Measurements from ENCODE around the gene NPAS3. TPM values are rescaled to one million over a fixed set of nuclear protein-coding genes. Genes with fewer than 3 reads are reported as not detected.

NPAS3 gene
- total RNA-seq, 1 experiment from 2014 or later: 0.36 TPM

- no peak for TF ChIP-seq CTCF (conservative IDR thresholded peaks at IDR 0.05; ENCODE audit: low read depth, low read length)
- no peak for TF ChIP-seq EZH2 (IDR thresholded peaks at IDR 0.05; ENCODE audit: low read length, unreplicated experiment)
- TF ChIP-seq EZH2phosphoT487 (IDR thresholded peaks at IDR 0.05; ENCODE audit: borderline replicate concordance, low read length): no peak
- Histone ChIP-seq H3K4me1 (ENCODE audit: insufficient read depth, low read length) (peaks cover 12% of the 10 kb centered on the region), H2AFZ (ENCODE audit: low read length) (no peak overlapping the region), H3K9ac (ENCODE audit: low read length) (no peak overlapping the region), H4K20me1 (ENCODE audit: low read length) (no peaks in the 10 kb centered on the region), H3K27ac (ENCODE audit: low read length) (no peak overlapping the region), H3K4me3 (ENCODE audit: low read length) (no peak overlapping the region), H3K4me2 (ENCODE audit: low read length) (no peak overlapping the region), H3K9me2 (replicated peaks; ENCODE audit: low read length) (no peaks in the 10 kb centered on the region), H3K27me3 (ENCODE audit: low read length) (0 out of 2 replicates have a peak, but pooled peaks cover 12% of the 10 kb centered on the region), H3K79me2 (ENCODE audit: low read length) (no peaks in the 10 kb centered on the region), H3F3A (ENCODE audit: low read length, unreplicated experiment) (no peaks in the 10 kb centered on the region), H3K9me3 (ENCODE audit: low read length) (no peaks in the 10 kb centered on the region), H3K36me3 (ENCODE audit: low read depth, low read length) (no peaks in the 10 kb centered on the region)
- ChIA-PET POLR2A (ENCODE audit: unreplicated experiment) (no interaction called here), CTCF (no interaction called here)
- intact Hi-C loops (cut with micrococcal nuclease): no loop called here
- no peak for ATAC-seq
- no TSS peak for BruUV-seq (replicated peaks)
- DNase-seq: no peak
Measured at GRCh38 chr14:33488582-33488981, 549.9 kb downstream of the NPAS3 start.

DNA sequence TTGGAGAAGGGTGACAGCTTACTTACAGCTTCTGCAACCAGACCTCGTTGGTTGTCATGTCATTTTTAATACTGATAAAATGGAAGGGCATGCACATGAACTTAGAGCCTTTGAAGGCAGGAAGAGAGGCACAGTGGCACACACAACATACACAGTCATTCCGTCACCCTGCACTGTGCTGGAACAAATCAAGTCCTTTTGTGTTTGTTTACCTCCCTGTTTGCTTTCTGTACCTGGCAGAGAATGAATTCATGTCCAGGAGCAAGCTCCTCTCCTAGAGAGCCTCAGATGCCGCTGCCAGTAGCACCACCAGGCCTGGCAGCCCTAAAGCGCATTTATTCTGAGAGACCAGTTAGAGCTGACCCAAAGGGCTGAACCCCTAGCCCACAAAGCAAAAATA, 551.9 kb downstream of the NPAS3 start:
- ATAC-seq (no peak), DNase-seq (no peak)
- no peaks in the 10 kb centered on the region for H3K9me2 ChIP-seq (replicated peaks; ENCODE audit: low read length)
- TF ChIP-seq CTCF (conservative IDR thresholded peaks at IDR 0.05; ENCODE audit: low read depth, low read length) (no peak), EZH2phosphoT487 (IDR thresholded peaks at IDR 0.05; ENCODE audit: borderline replicate concordance, low read length) (no peak), EZH2 (IDR thresholded peaks at IDR 0.05; ENCODE audit: low read length, unreplicated experiment) (no peak)
- H3K9ac ChIP-seq (ENCODE audit: low read length): no peak overlapping the region
- POLR2A ChIA-PET (ENCODE audit: unreplicated experiment): no interaction called here
- intact Hi-C loops (cut with micrococcal nuclease): no loop called here
- H3K27ac ChIP-seq (ENCODE audit: low read length): no peak overlapping the region
- no peak overlapping the region for H3K4me2 ChIP-seq (ENCODE audit: low read length)
- CTCF ChIA-PET: no interaction called here
- H3K79me2 ChIP-seq (ENCODE audit: low read length): no peaks in the 10 kb centered on the region
- H3K27me3 ChIP-seq (ENCODE audit: low read length): peaks cover 21% of the 10 kb centered on the region; the same call in 1 of the 2 replicates
- H3K4me3 ChIP-seq (ENCODE audit: low read length): no peak overlapping the region
- no TSS peak for BruUV-seq (replicated peaks)
- H3F3A ChIP-seq (ENCODE audit: low read length, unreplicated experiment): no peaks in the 10 kb centered on the region
- H3K4me1 ChIP-seq (ENCODE audit: insufficient read depth, low read length): no peaks in the 10 kb centered on the region
- H3K9me3 ChIP-seq (ENCODE audit: low read length): no peaks in the 10 kb centered on the region
- no peaks in the 10 kb centered on the region for H4K20me1 ChIP-seq (ENCODE audit: low read length)
- peak overlapping the region; percentile 20; the same call in 1 of the 2 replicates for H2AFZ ChIP-seq (ENCODE audit: low read length)
- no peaks in the 10 kb centered on the region for H3K36me3 ChIP-seq (ENCODE audit: low read depth, low read length)

- H3F3A ChIP-seq (ENCODE audit: low read length, unreplicated experiment): no peaks in the 10 kb centered on the region
- no TSS peak for BruUV-seq (replicated peaks)
- TF ChIP-seq EZH2phosphoT487 (IDR thresholded peaks at IDR 0.05; ENCODE audit: borderline replicate concordance, low read length) (no peak), EZH2 (IDR thresholded peaks at IDR 0.05; ENCODE audit: low read length, unreplicated experiment) (no peak), CTCF (conservative IDR thresholded peaks at IDR 0.05; ENCODE audit: low read depth, low read length) (no peak)
- H4K20me1 ChIP-seq (ENCODE audit: low read length): no peaks in the 10 kb centered on the region
- peak overlapping the region; percentile 20; the same call in 1 of the 2 replicates for H2AFZ ChIP-seq (ENCODE audit: low read length)
- H3K9ac ChIP-seq (ENCODE audit: low read length): no peak overlapping the region
- intact Hi-C loops (cut with micrococcal nuclease): no loop called here
- DNase-seq (no peak), ATAC-seq (no peak)
- no peak overlapping the region for H3K4me2 ChIP-seq (ENCODE audit: low read length)
- peaks cover 21% of the 10 kb centered on the region; the same call in 1 of the 2 replicates for H3K27me3 ChIP-seq (ENCODE audit: low read length)
- no peak overlapping the region for H3K27ac ChIP-seq (ENCODE audit: low read length)
- ChIA-PET CTCF (no interaction called here), POLR2A (ENCODE audit: unreplicated experiment) (no interaction called here)
- no peaks in the 10 kb centered on the region for H3K9me2 ChIP-seq (replicated peaks; ENCODE audit: low read length)
- H3K9me3 ChIP-seq (ENCODE audit: low read length): no peaks in the 10 kb centered on the region
- no peak overlapping the region for H3K4me3 ChIP-seq (ENCODE audit: low read length)
- no peaks in the 10 kb centered on the region for H3K4me1 ChIP-seq (ENCODE audit: insufficient read depth, low read length)
- H3K79me2 ChIP-seq (ENCODE audit: low read length): no peaks in the 10 kb centered on the region
- no peaks in the 10 kb centered on the region for H3K36me3 ChIP-seq (ENCODE audit: low read depth, low read length)
Measured at GRCh38 chr14:33491112-33491511, 552.4 kb downstream of the NPAS3 start.

Data from PC-3 (cell line).